ENCODE results near the gene SLC29A1. TPM values are rescaled to one million over a fixed set of nuclear protein-coding genes. Genes with fewer than 3 reads are reported as not detected.

The SLC29A1 gene
- total RNA-seq, 1 donor from 2014 or later: 36.1 TPM

DNA sequence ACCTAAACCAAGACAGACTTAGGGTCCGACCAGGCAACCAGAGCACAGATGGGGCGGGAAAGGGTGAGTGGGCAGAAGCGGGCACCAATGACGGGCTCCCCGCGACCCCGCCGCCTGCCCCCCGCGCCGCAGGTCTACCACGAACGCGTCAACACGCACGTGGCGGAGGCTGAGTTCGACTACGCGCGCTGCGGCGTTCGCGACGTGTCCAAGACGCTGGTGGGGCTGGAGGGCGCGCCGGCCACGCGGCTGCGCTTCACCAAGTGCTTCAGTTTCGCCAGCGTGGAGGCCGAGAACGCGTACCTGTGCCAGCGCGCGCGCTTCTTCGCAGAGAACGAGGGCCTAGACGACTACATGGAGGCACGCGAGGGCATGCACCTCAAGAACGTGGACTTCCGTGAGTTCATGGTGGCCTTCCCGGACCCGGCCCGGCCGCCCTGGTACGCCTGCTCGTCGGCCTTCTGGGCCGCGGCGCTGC, 51.9 kb downstream of the SLC29A1 start:
- DNase-seq (ENCODE audit: low read depth): no peak
- TF ChIP-seq, protein P1, sequence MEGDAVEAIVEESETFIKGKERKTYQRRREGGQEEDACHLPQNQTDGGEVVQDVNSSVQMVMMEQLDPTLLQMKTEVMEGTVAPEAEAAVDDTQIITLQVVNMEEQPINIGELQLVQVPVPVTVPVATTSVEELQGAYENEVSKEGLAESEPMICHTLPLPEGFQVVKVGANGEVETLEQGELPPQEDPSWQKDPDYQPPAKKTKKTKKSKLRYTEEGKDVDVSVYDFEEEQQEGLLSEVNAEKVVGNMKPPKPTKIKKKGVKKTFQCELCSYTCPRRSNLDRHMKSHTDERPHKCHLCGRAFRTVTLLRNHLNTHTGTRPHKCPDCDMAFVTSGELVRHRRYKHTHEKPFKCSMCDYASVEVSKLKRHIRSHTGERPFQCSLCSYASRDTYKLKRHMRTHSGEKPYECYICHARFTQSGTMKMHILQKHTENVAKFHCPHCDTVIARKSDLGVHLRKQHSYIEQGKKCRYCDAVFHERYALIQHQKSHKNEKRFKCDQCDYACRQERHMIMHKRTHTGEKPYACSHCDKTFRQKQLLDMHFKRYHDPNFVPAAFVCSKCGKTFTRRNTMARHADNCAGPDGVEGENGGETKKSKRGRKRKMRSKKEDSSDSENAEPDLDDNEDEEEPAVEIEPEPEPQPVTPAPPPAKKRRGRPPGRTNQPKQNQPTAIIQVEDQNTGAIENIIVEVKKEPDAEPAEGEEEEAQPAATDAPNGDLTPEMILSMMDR (IDR thresholded peaks at IDR 0.05; ENCODE audit: insufficient read depth, low read length, poor library complexity, severe bottlenecking): no peak
- Histone ChIP-seq H3K36me3 (ENCODE audit: control insufficient read depth, insufficient read depth, low read length) (no peaks in the 10 kb centered on the region), H3K27me3 (ENCODE audit: control insufficient read depth, insufficient read depth, low read length) (peaks cover 63% of the 10 kb centered on the region), H3K4me3 (ENCODE audit: low read depth, low read length) (no peak overlapping the region)

DNA sequence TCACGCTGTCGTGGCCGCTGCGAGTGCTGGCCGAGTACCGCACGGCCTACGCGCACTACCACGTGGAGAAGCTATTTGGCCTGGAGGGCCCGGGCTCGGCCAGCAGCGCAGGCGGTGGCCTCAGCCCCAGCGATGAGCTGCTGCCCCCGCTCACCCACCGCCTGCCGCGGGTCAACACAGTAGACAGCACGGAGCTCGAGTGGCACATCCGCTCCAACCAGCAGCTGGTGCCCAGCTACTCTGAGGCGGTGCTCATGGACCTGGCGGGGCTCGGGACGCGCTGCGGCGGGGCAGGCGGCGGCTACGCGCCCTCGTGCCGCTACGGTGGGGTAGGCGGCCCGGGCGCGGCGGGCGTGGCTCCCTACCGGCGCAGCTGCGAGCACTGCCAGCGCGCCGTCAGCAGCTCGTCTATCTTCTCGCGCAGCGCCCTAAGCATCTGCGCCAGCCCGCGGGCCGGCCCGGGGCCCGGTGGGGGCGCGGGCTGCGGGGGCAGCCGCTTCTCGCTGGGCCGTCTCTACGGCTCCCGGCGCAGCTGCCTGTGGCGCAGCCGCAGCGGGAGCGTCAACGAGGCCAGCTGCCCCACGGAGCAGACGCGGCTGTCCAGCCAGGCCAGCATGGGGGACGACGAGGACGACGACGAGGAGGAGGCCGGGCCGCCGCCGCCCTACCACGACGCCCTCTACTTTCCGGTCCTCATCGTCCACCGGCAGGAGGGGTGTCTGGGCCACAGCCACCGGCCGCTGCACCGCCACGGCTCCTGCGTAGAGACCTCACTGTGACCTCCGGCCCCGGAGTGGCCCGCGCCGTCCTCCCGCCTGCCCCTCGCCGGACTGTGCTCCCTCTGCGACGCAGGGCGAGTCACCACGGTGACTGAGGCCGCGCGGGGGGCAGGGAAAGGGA, 52.6 kb downstream of the SLC29A1 start:
- H3K36me3 ChIP-seq (ENCODE audit: control insufficient read depth, insufficient read depth, low read length): no peaks in the 10 kb centered on the region
- H3K27me3 ChIP-seq (ENCODE audit: control insufficient read depth, insufficient read depth, low read length): peaks cover 66% of the 10 kb centered on the region
- H3K4me3 ChIP-seq (ENCODE audit: low read depth, low read length): no peak overlapping the region
- DNase-seq (ENCODE audit: low read depth): no peak
- TF ChIP-seq, protein P1 (IDR thresholded peaks at IDR 0.05; ENCODE audit: insufficient read depth, low read length, poor library complexity, severe bottlenecking): no peak

DNA sequence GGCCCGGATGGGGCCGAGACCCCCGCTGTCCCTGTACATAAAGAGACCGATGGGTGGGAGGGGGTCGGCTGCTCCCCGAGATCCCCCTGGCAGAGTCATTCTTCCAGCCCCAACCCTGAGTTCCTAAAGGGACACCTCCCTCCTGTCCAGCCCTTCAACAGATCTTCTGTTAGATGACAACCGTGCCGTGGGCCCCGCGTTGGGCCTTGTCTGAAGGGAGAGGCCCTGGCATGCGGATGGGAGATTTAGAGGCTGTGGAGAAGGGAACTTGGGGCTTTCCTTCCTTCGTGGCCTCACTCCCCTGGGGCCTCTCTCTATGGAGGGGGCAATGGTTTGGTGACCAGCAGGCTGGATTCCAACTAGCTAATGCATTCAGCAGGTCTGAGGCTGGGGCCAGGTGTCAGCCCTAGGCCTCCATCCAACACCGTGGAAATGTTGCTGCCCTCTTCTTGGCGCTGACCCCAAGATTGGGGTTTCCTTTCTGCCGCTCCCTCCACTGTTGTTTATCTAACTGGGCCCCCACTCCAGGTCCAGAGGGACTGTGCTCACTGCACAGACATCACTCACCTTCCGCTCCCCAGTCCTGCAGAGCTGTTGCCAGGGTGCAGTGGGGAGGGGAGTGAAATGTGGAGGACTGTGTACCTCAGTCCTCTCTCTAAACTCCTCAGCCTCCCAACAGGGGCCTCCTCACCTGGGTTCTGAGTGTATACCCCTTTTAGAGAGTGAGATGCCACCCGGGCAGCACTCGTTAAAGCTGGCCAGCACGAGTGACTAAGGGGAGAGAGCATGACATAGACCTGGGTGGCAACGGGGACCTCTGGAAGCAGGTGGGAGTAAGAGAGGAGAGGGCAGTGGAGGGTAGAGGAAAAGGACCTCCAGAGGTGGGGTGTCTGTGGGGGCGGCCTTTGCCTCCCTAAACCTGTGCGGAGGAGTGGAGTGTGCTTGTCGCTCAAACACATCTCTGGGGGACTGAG, 53.6 kb downstream of the SLC29A1 start:
- H3K4me3 ChIP-seq (ENCODE audit: low read depth, low read length): no peak overlapping the region
- no peak for DNase-seq (ENCODE audit: low read depth)
- TF ChIP-seq, protein P1 (IDR thresholded peaks at IDR 0.05; ENCODE audit: insufficient read depth, low read length, poor library complexity, severe bottlenecking): no peak
- no peaks in the 10 kb centered on the region for H3K36me3 ChIP-seq (ENCODE audit: control insufficient read depth, insufficient read depth, low read length)
- H3K27me3 ChIP-seq (ENCODE audit: control insufficient read depth, insufficient read depth, low read length): peaks cover 57% of the 10 kb centered on the region

DNA sequence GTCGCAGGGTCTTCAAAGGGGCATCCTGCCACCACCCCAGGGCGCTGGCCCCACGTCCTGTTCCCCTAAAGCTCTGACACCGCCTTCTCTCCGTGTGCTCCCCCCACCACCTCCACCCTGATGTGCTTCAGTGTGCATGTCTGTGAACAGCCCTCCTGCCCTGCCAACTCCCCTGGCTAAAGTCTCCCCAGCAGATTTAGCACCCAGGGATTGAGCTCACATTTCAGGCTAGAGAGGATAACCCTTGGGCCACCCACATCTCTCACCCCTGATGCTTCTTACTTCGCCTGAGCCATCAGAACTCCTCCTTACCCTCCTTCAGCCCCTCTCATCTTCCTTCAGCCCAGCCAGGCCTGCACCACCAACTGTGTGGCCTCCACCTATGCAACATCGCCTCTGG, 54.4 kb downstream of the SLC29A1 start:
- no peak for DNase-seq (ENCODE audit: low read depth)
- peaks cover 55% of the 10 kb centered on the region for H3K27me3 ChIP-seq (ENCODE audit: control insufficient read depth, insufficient read depth, low read length)
- no peak overlapping the region for H3K4me3 ChIP-seq (ENCODE audit: low read depth, low read length)
- H3K36me3 ChIP-seq (ENCODE audit: control insufficient read depth, insufficient read depth, low read length): no peaks in the 10 kb centered on the region
- TF ChIP-seq, protein P1 (IDR thresholded peaks at IDR 0.05; ENCODE audit: insufficient read depth, low read length, poor library complexity, severe bottlenecking): no peak

DNA sequence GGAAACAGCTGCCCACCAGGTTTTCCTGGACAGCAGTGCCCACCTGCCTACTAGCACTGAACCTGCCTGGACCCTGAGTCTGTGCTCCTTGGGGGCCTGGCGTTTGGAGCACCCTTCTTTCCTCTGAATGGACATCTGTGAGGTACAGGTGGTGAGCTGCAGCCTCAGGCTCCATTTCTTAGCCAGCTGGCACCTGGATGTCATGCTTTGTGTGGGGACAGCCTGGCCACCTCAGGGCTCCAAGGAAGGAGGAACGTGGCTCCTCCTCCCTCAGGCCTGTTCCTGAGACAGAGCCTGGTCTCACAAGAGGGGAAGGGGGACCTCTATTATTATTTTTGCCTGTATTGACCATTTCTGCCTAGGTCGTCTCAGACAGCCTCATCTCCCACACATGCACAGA, 54.9 kb downstream of the SLC29A1 start:
- Histone ChIP-seq H3K4me3 (ENCODE audit: low read depth, low read length) (no peak overlapping the region), H3K36me3 (ENCODE audit: control insufficient read depth, insufficient read depth, low read length) (no peaks in the 10 kb centered on the region), H3K27me3 (ENCODE audit: control insufficient read depth, insufficient read depth, low read length) (peaks cover 49% of the 10 kb centered on the region)
- TF ChIP-seq, protein P1 (IDR thresholded peaks at IDR 0.05; ENCODE audit: insufficient read depth, low read length, poor library complexity, severe bottlenecking): no peak
- DNase-seq (ENCODE audit: low read depth): no peak
